Loucy (cell line): ENCODE results near the gene ASB2.
A peak's percentile ranks its signal among the peaks of the same experiment; 100 is the strongest.

Experiments
- H2AFZ ChIP-seq: fragments of 200-600 bp; sonication (generic); 2 replicates; pipeline ENCODE4 v1.6.0; 2016; ENCODE audit warnings: antibody characterized with exemption, mild to moderate bottlenecking, low read length, moderate library complexity
- H3F3A ChIP-seq: fragments of 200-600 bp; 2 replicates; pipeline ENCODE4 v1.6.0; 2016; ENCODE audit warnings: antibody characterized with exemption, low read depth, mild to moderate bottlenecking
- H3K27me3 ChIP-seq: fragments of 200-600 bp; sonication (generic); 2 replicates; pipeline ENCODE4 v1.6.1; 2014; ENCODE audit warnings: low read length, mild to moderate bottlenecking; ENCODE audit not compliant: insufficient read depth, poor library complexity, severe bottlenecking
- H3K36me3 ChIP-seq: fragments of 200-600 bp; sonication (generic); 2 replicates; pipeline ENCODE4 v1.6.1; 2016; ENCODE audit warnings: low read length; ENCODE audit not compliant: insufficient read depth
- H3K4me1 ChIP-seq: fragments of 200-600 bp; sonication (generic); 2 replicates; pipeline ENCODE4 v1.5.1; 2014; ENCODE audit warnings: low read length, mild to moderate bottlenecking; ENCODE audit not compliant: insufficient read depth, poor library complexity, severe bottlenecking
- H3K4me2 ChIP-seq: fragments of 200-600 bp; sonication (generic); 2 replicates; pipeline ENCODE4 v1.6.0; 2014; ENCODE audit warnings: antibody characterized with exemption, low read length, low read depth, mild to moderate bottlenecking; ENCODE audit not compliant: poor library complexity, severe bottlenecking
- H3K4me3 ChIP-seq: fragments of 200-600 bp; sonication (generic); 2 replicates; pipeline ENCODE4 v1.5.1; 2014; ENCODE audit warnings: low read length, mild to moderate bottlenecking, mixed read lengths; ENCODE audit not compliant: poor library complexity, severe bottlenecking
- H3K79me2 ChIP-seq: fragments of 200-600 bp; sonication (generic); 2 replicates; pipeline ENCODE4 v1.6.1; 2014; ENCODE audit warnings: low read length; ENCODE audit not compliant: insufficient read depth
- H3K9ac ChIP-seq: fragments of 200-600 bp; sonication (generic); 2 replicates; pipeline ENCODE4 v1.6.0; 2014; ENCODE audit warnings: mild to moderate bottlenecking, low read depth, low read length, moderate library complexity; ENCODE audit not compliant: poor library complexity, severe bottlenecking
- H3K9me2 ChIP-seq: fragments of 200-600 bp; sonication (generic); replicated peaks from 2 replicates; pipeline ENCODE4 v1.6.1; 2016; ENCODE audit warnings: low read depth, low read length, mixed read lengths
- H3K9me3 ChIP-seq: fragments of 200-600 bp; sonication (generic); 2 replicates; pipeline ENCODE4 v1.6.1; 2014; ENCODE audit warnings: mild to moderate bottlenecking, antibody characterized with exemption, low read length, low read depth; ENCODE audit not compliant: insufficient read depth
- H4K20me1 ChIP-seq: fragments of 200-600 bp; sonication (generic); 2 replicates; pipeline ENCODE4 v1.6.0; 2014; ENCODE audit warnings: antibody characterized with exemption, low read length, mild to moderate bottlenecking; ENCODE audit not compliant: insufficient read depth, poor library complexity, severe bottlenecking
- EZH2phosphoT487 ChIP-seq: fragments of 200-600 bp; IDR thresholded peaks from 2 replicates; pipeline ENCODE4 v1.6.1; 2018; ENCODE audit warnings: antibody characterized with exemption, mild to moderate bottlenecking, moderate library complexity, borderline replicate concordance
- TF ChIP-seq, protein P1 (sequence below): fragments of 200-600 bp; sonication (generic); conservative IDR thresholded peaks from 2 replicates; pipeline ENCODE4 v1.5.1; 2014; ENCODE audit warnings: mild to moderate bottlenecking, antibody characterized with exemption, low read length

The ASB2 gene

GRCh38 chr14:93939304-93940229, 36.8 kb downstream of the ASB2 start:
- Histone ChIP-seq H3K4me2 (no peak overlapping the region), H2AFZ (no peak overlapping the region), H3K27me3 (no peaks in the 10 kb centered on the region), H3K79me2 (no peaks in the 10 kb centered on the region), H3K9me3 (no peaks in the 10 kb centered on the region), H3F3A (no peaks in the 10 kb centered on the region), H3K36me3 (no peaks in the 10 kb centered on the region), H3K9me2 (no peaks in the 10 kb centered on the region), H4K20me1 (no peaks in the 10 kb centered on the region), H3K4me3 (no peak overlapping the region), H3K4me1 (no peaks in the 10 kb centered on the region), H3K9ac (no peak overlapping the region)
- no peak for TF ChIP-seq EZH2phosphoT487
- TF ChIP-seq, protein P1, sequence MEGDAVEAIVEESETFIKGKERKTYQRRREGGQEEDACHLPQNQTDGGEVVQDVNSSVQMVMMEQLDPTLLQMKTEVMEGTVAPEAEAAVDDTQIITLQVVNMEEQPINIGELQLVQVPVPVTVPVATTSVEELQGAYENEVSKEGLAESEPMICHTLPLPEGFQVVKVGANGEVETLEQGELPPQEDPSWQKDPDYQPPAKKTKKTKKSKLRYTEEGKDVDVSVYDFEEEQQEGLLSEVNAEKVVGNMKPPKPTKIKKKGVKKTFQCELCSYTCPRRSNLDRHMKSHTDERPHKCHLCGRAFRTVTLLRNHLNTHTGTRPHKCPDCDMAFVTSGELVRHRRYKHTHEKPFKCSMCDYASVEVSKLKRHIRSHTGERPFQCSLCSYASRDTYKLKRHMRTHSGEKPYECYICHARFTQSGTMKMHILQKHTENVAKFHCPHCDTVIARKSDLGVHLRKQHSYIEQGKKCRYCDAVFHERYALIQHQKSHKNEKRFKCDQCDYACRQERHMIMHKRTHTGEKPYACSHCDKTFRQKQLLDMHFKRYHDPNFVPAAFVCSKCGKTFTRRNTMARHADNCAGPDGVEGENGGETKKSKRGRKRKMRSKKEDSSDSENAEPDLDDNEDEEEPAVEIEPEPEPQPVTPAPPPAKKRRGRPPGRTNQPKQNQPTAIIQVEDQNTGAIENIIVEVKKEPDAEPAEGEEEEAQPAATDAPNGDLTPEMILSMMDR, result peak; percentile 49

DNA sequence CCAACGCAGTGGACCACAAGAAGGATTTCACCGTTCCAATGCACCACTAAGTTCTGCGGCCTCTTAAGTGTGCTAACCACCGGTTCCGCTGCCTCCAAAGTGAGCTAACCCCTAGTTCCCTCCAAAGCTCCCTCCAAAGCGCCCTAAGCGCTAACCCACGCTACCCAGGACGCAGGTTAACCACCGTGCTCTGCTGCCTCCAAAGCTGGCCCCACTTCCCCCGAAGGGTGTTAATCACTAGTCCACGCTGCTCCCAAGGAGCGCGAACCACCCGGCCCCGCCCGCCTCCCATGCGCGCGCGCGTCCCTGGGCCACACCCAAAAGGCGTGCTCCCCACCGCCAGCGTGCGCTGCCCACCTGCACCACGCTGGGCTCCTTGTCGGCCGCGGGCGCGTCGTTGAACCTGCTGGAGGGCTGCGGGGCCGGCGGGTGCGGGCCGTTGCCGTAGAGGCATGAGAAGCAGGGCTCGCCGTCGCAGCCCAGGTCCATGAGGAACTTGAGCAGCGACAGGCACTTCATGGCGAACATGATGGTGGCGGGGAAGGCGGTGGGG, 37.5 kb downstream of the ASB2 start:
- Histone ChIP-seq H4K20me1 (no peaks in the 10 kb centered on the region), H3K9me3 (no peaks in the 10 kb centered on the region), H3K4me2 (no peak overlapping the region), H2AFZ (no peak overlapping the region), H3K36me3 (no peaks in the 10 kb centered on the region), H3K79me2 (no peaks in the 10 kb centered on the region), H3K4me1 (no peaks in the 10 kb centered on the region), H3K27me3 (no peaks in the 10 kb centered on the region), H3K4me3 (no peak overlapping the region), H3F3A (no peaks in the 10 kb centered on the region), H3K9ac (no peak overlapping the region), H3K9me2 (no peaks in the 10 kb centered on the region)
- no peak for TF ChIP-seq EZH2phosphoT487
- TF ChIP-seq, protein P1, result no peak

DNA sequence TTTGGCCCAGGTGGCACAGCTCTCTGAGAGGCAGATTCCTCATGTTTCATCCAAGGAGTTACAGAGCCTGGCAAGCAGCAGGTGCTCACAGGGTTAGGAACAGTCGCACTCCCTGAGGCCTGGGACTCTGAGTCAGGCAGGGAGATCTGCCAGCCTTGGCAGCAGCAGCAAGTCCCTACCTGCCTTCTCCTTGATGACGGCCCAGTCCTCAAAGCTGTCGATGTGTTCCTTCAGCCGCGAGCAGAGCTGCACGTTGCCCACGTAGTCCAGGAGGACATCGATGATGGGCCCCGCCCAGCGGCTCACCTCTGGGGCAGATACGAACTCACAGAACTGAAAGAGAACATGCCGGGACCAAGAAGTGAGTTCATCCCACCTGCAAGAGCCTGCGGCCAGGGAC, 38.9 kb downstream of the ASB2 start:
- Histone ChIP-seq H3K9ac (no peak overlapping the region), H4K20me1 (no peaks in the 10 kb centered on the region), H3K4me2 (no peak overlapping the region), H3K4me3 (no peak overlapping the region), H2AFZ (no peak overlapping the region), H3K4me1 (no peaks in the 10 kb centered on the region), H3K36me3 (no peaks in the 10 kb centered on the region), H3K79me2 (no peaks in the 10 kb centered on the region), H3F3A (no peaks in the 10 kb centered on the region), H3K9me3 (no peaks in the 10 kb centered on the region), H3K27me3 (no peaks in the 10 kb centered on the region), H3K9me2 (no peaks in the 10 kb centered on the region)
- no peak for TF ChIP-seq EZH2phosphoT487
- TF ChIP-seq, protein P1, result no peak
